CD4-positive, alpha-beta memory T cell (primary cell): ENCODE results near the gene RBM25. TPM values are rescaled to one million over a fixed set of nuclear protein-coding genes. Genes with fewer than 3 reads are reported as not detected.
A peak's percentile ranks its signal among the peaks of the same experiment; 100 is the strongest.

Source experiments
- CTCF ChIA-PET: fragments of 350-600 bp; sonication (Branson Sonifier 250); formaldehyde crosslinking; loops from one replicate; lab custom pipeline; 2021; ENCODE audit warnings: inconsistent platforms; ENCODE audit not compliant: partially characterized antibody; lab: Charles Lee
- POLR2A ChIA-PET: fragments of 350-600 bp; sonication (Branson Sonifier 250); formaldehyde crosslinking; loops from one replicate; lab custom pipeline; 2021; ENCODE audit not compliant: partially characterized antibody; lab: Charles Lee
- DNase-seq, 5 donors: peaks; one replicate each; pipeline versions ENCODE4 v3.0.0 to v3.0.0-alpha.2; 2020 to 2022; ENCODE audit warnings: mixed read lengths in 1 of 5
- H3K27ac ChIP-seq: one replicate; pipeline ENCODE4 v1.7.0; 2013; ENCODE audit warnings: low read depth, low read length
- H3K27me3 ChIP-seq: 2 replicates; pipeline ENCODE4 v1.7.0; 2013; ENCODE audit warnings: mild to moderate bottlenecking, low read length, moderate library complexity; ENCODE audit not compliant: insufficient read depth
- H3K36me3 ChIP-seq: 2 replicates; pipeline ENCODE4 v1.7.0; 2013; ENCODE audit warnings: mild to moderate bottlenecking, low read length, moderate library complexity; ENCODE audit not compliant: insufficient read depth
- H3K4me1 ChIP-seq: 2 replicates; pipeline ENCODE4 v1.7.0; 2013; ENCODE audit warnings: mild to moderate bottlenecking, low read length, moderate library complexity; ENCODE audit not compliant: insufficient read depth
- H3K4me3 ChIP-seq, 2 donors: one replicate each; pipeline ENCODE4 v1.7.0; 2013; ENCODE audit warnings: low read length in 2 of 2, mild to moderate bottlenecking in 1 of 2
- H3K9me3 ChIP-seq, 2 donors: one replicate each; pipeline ENCODE4 v1.7.0; 2013; ENCODE audit warnings: low read length in 2 of 2, control low read depth in 1 of 2; ENCODE audit not compliant: control insufficient read depth in 1 of 2
- H3K27ac Mint-ChIP-seq, 7 donors: one replicate each; pipeline ENCODE4 v1.8.0; 2020 to 2021; ENCODE audit warnings: mixed read lengths in 7 of 7, mild to moderate bottlenecking in 6 of 7, inconsistent platforms in 3 of 7, moderate library complexity in 3 of 7
- H3K27me3 Mint-ChIP-seq, 2 donors: one replicate each; pipeline ENCODE4 v1.8.0; 2020 to 2021; ENCODE audit warnings: mixed read lengths in 2 of 2
- H3K36me3 Mint-ChIP-seq, 2 donors: one replicate each; pipeline ENCODE4 v1.8.0; 2020 to 2021; ENCODE audit warnings: mixed read lengths in 2 of 2, inconsistent platforms in 1 of 2, mild to moderate bottlenecking in 1 of 2
- H3K4me1 Mint-ChIP-seq, 4 donors: one replicate each; pipeline ENCODE4 v1.8.0; 2020 to 2021; ENCODE audit warnings: mixed read lengths in 4 of 4, mild to moderate bottlenecking in 1 of 4
- H3K4me3 Mint-ChIP-seq, 8 donors: one replicate each; pipeline ENCODE4 v1.8.0; 2020 to 2021; ENCODE audit warnings: mixed read lengths in 8 of 8, mild to moderate bottlenecking in 7 of 8, moderate library complexity in 6 of 8, inconsistent platforms in 3 of 8
- H3K9me3 Mint-ChIP-seq, 8 donors: one replicate each; pipeline ENCODE4 v1.8.0; 2020 to 2021; ENCODE audit warnings: mixed read lengths in 8 of 8, mild to moderate bottlenecking in 5 of 8, inconsistent platforms in 3 of 8, moderate library complexity in 1 of 8
- intact Hi-C: fragments of 100-400 bp; cut with micrococcal nuclease; formaldehyde crosslinking; loops from one replicate; pipeline ENCODE4 v1.15.1; 2023
- polyA plus RNA-seq, 2 donors: library from polyadenylated mRNA; unstranded; fragments of 300-500 nt; fragmentation: Illumina TruSeq; gene quantifications; one replicate each; pipeline ENCODE4 v1.2.3, GENCODE V29; 2021
- total RNA-seq, 2 experiments: library from RNA; stranded (reverse); gene quantifications; one replicate each; pipeline ENCODE4 v1.2.3, GENCODE V29; 2021

The RBM25 gene
- total and polyA plus RNA-seq, 4 experiments from 2014 or later, result 28.1 to 149 (median 103) TPM

- no peak for DNase-seq
- Histone ChIP-seq H3K27me3 (no peaks in the 10 kb centered on the region), H3K27ac (no peak overlapping the region), H3K4me1 (no peaks in the 10 kb centered on the region), H3K36me3 (peaks cover 66% of the 10 kb centered on the region), H3K9me3 (no peaks in the 10 kb centered on the region), H3K4me3 (no peak overlapping the region)
- peaks cover 0 to 2% (median 0%) of the 10 kb centered on the region in 8 donors for H3K9me3 Mint-ChIP-seq
- H3K4me3 Mint-ChIP-seq, result no peak overlapping the region
- ChIA-PET CTCF (no interaction called here), POLR2A (interaction anchor here (1.1 kb wide), 1 partner anchor 42 kb away, joined by 9 read pairs; the partner anchor contains the start of gene RBM25)
- H3K4me1 Mint-ChIP-seq, result peaks cover 2 to 10% (median 4%) of the 10 kb centered on the region in 4 donors
- peaks cover 64 to 79% of the 10 kb centered on the region in 2 donors for H3K36me3 Mint-ChIP-seq
- H3K27ac Mint-ChIP-seq, result peak overlapping the region in 2 of 7 donors; percentile 37 to 42
- intact Hi-C loops, result no loop called here
- H3K27me3 Mint-ChIP-seq, result no peaks in the 10 kb centered on the region
Measured at GRCh38 chr14:73100334-73100733, 42.0 kb downstream of the RBM25 start.

GRCh38 chr14:73102806-73103497 is 44.6 kb downstream of the RBM25 start:
- intact Hi-C loops, result no loop called here

GRCh38 chr14:73105050-73105449 is 46.7 kb downstream of the RBM25 start:
- H3K4me3 ChIP-seq, result no peak overlapping the region
- H3K27ac Mint-ChIP-seq, result peak overlapping the region in 1 of 7 donors; percentile 23
- H3K9me3 Mint-ChIP-seq, result peaks cover 0 to 2% (median 0%) of the 10 kb centered on the region in 8 donors
- intact Hi-C loops, result no loop called here
- H3K36me3 ChIP-seq, result peaks cover 62% of the 10 kb centered on the region
- ChIA-PET CTCF (interaction anchor here (0.8 kb wide), 1 partner anchor 12 kb away, joined by 3 read pairs; no protein-coding TSS in a partner anchor), POLR2A (no interaction called here)
- no peak for DNase-seq
- H3K9me3 ChIP-seq, result no peaks in the 10 kb centered on the region
- peaks cover 0 to 8% (median 2%) of the 10 kb centered on the region in 4 donors for H3K4me1 Mint-ChIP-seq
- H3K36me3 Mint-ChIP-seq, result peaks cover 64 to 74% of the 10 kb centered on the region in 2 donors
- no peak overlapping the region for H3K4me3 Mint-ChIP-seq
- no peak overlapping the region for H3K27ac ChIP-seq
- H3K27me3 ChIP-seq, result no peaks in the 10 kb centered on the region
- no peaks in the 10 kb centered on the region for H3K4me1 ChIP-seq
- no peaks in the 10 kb centered on the region for H3K27me3 Mint-ChIP-seq

More at GRCh38 chr14:73102806-73103497, 44.6 kb downstream of the RBM25 start:
- no peak for DNase-seq
- CTCF ChIA-PET, result no interaction called here
- peaks cover 66 to 77% of the 10 kb centered on the region in 2 donors for H3K36me3 Mint-ChIP-seq
- peaks cover 0 to 2% (median 0%) of the 10 kb centered on the region in 8 donors for H3K9me3 Mint-ChIP-seq
- H3K27ac Mint-ChIP-seq, result peak overlapping the region in 3 of 7 donors; percentile 0 to 59 (median 18)
- H3K4me1 Mint-ChIP-seq, result peaks cover 0 to 11% (median 2%) of the 10 kb centered on the region in 4 donors
- H3K27ac ChIP-seq, result no peak overlapping the region
- POLR2A ChIA-PET, result no interaction called here
- no peaks in the 10 kb centered on the region for H3K9me3 ChIP-seq
- peaks cover 65% of the 10 kb centered on the region for H3K36me3 ChIP-seq
- no peak overlapping the region for H3K4me3 Mint-ChIP-seq
- no peaks in the 10 kb centered on the region for H3K27me3 ChIP-seq
- no peaks in the 10 kb centered on the region for H3K4me1 ChIP-seq
- no peak overlapping the region for H3K4me3 ChIP-seq
- no peaks in the 10 kb centered on the region for H3K27me3 Mint-ChIP-seq

- ChIA-PET POLR2A (no interaction called here), CTCF (no interaction called here)
- no peaks in the 10 kb centered on the region for H3K9me3 ChIP-seq
- intact Hi-C loops, result no loop called here
- peaks cover 60 to 73% of the 10 kb centered on the region in 2 donors for H3K36me3 Mint-ChIP-seq
- H3K27ac ChIP-seq, result no peak overlapping the region
- H3K27me3 Mint-ChIP-seq, result no peaks in the 10 kb centered on the region
- peaks cover 0 to 7% (median 2%) of the 10 kb centered on the region in 4 donors for H3K4me1 Mint-ChIP-seq
- H3K27me3 ChIP-seq, result no peaks in the 10 kb centered on the region
- DNase-seq, result no peak
- H3K27ac Mint-ChIP-seq, result peak overlapping the region in 1 of 7 donors; percentile 26
- no peak overlapping the region for H3K4me3 Mint-ChIP-seq
- no peak overlapping the region for H3K4me3 ChIP-seq
- H3K4me1 ChIP-seq, result no peaks in the 10 kb centered on the region
- H3K36me3 ChIP-seq, result peaks cover 62% of the 10 kb centered on the region
- peaks cover 0 to 2% (median 0%) of the 10 kb centered on the region in 8 donors for H3K9me3 Mint-ChIP-seq
Measured at GRCh38 chr14:73105727-73106126, 47.4 kb downstream of the RBM25 start.

GRCh38 chr14:73116079-73116665 is 57.8 kb downstream of the RBM25 start:
- no peak for DNase-seq
- Mint-ChIP-seq H3K27me3 (no peaks in the 10 kb centered on the region), H3K9me3 (no peaks in the 10 kb centered on the region), H3K36me3 (peaks cover 54 to 74% of the 10 kb centered on the region in 2 donors), H3K27ac (peak overlapping the region in 6 of 7 donors; percentile 24 to 70 (median 50)), H3K4me3 (no peak overlapping the region), H3K4me1 (peaks cover 5 to 15% (median 6%) of the 10 kb centered on the region in 4 donors)
- CTCF ChIA-PET, result no interaction called here
- H3K36me3 ChIP-seq, result peaks cover 58% of the 10 kb centered on the region
- no peaks in the 10 kb centered on the region for H3K9me3 ChIP-seq
- POLR2A ChIA-PET, result no interaction called here
- no peak overlapping the region for H3K4me3 ChIP-seq
- H3K27ac ChIP-seq, result no peak overlapping the region
- intact Hi-C loops, result no loop called here
- no peaks in the 10 kb centered on the region for H3K27me3 ChIP-seq
- H3K4me1 ChIP-seq, result no peaks in the 10 kb centered on the region

GRCh38 chr14:73124180-73124894 is 66.0 kb downstream of the RBM25 start:
- intact Hi-C loops, result no loop called here
- CTCF ChIA-PET, result no interaction called here
- POLR2A ChIA-PET, result interaction anchor here (1.2 kb wide), 1 partner anchor 12 kb away, joined by 6 read pairs; the partner anchor contains the start of gene PSEN1

More at GRCh38 chr14:73124180-73124894, 66.0 kb downstream of the RBM25 start:
- Mint-ChIP-seq H3K27me3 (no peaks in the 10 kb centered on the region), H3K9me3 (peaks cover 0 to 1% (median 0%) of the 10 kb centered on the region in 8 donors), H3K4me3 (no peak overlapping the region), H3K4me1 (no peaks in the 10 kb centered on the region), H3K27ac (peak overlapping the region in 4 of 7 donors; percentile 34 to 65 (median 45)), H3K36me3 (peaks cover 27 to 55% of the 10 kb centered on the region in 2 donors)
- Histone ChIP-seq H3K36me3 (peaks cover 22% of the 10 kb centered on the region), H3K27ac (no peak overlapping the region), H3K4me3 (no peak overlapping the region), H3K27me3 (no peaks in the 10 kb centered on the region), H3K4me1 (no peaks in the 10 kb centered on the region), H3K9me3 (no peaks in the 10 kb centered on the region)
- no peak for DNase-seq
